HG03066 (cell line): Measurements from ENCODE around the gene GABRE.
"Not testable (repeated sequence)": the region's sequence is repeated elsewhere in the genome, so short reads cannot be mapped to it uniquely, and the experiment has no call there.

Experiments used
- ATAC-seq: cut with Tn5 transposase; IDR thresholded peaks from one replicate; pipeline ENCODE4 v1.9.1; 2021; ENCODE audit warnings: low read depth; ENCODE audit not compliant: unreplicated experiment

GABRE gene

GRCh38 chrX:151970661-151971060 is 3.8 kb downstream of the GABRE start:
- ATAC-seq, result no peak

GRCh38 chrX:151970027-151970426 is 4.4 kb downstream of the GABRE start:
- ATAC-seq, result no peak

GRCh38 chrX:151966236-151966635 is 8.2 kb downstream of the GABRE start:
- ATAC-seq, result no peak

GRCh38 chrX:151962034-151962433 is 12.4 kb downstream of the GABRE start:
- no peak for ATAC-seq

DNA sequence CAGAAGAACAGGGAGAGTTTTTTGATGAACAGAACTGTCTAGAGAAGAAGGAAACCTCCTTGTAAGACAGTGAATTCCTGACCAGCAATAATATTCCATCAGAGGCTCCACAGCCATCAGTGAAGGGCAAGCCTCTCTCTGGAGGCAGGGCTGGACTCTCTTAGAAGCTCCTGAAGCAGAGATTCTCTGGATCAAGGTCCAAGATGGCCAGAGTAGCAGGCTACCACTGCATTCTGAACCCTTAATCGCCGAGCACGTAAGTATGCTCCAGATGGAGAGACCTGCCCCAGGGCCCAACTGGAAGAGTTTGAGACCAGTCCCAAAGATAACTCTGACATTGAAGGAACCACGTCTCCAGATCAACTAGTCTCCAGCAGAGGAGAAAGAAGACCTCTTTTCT is 16.4 kb downstream of the GABRE start:
- no peak for ATAC-seq

DNA sequence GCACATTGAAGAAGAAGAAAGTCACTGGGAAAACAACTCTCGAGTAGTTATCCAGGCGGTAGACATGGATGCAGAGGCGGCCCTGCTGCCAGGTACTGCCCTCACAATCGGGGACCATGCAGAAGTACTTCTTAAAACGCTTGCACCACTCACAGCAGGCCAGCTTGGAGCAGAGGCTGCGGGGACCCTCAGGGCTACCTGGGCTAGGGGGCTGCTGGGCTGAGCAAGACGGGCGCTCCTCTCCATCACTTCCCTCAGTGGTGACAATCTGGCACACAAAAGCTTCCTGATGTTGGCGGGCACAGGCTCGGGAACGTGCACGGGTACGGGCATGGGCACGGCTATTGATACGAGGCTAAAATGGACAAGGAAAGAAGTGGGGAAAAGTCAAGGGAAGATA is 19.7 kb downstream of the GABRE start:
- no peak for ATAC-seq

DNA sequence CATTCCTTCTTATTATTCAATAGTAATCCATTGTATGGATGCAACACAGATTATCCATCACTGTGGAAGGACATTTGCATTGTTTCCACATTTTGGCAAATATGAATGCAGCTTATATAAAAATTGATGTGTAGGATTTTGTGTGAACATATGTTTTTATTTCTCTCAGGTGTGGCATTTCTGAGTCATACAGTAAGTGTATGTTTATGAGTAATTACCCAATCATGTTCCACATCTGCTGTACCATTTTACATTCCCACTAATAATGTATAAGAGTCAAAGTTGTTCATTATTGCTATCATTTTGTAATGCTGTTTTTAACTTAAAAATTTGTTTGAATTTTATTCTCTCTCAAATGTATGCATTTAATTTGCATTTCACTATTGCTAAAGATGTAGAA is 36.3 kb downstream of the GABRE start:
- no peak for ATAC-seq

- no peak for ATAC-seq
Observed at GRCh38 chrX:151935358-151935757, 39.1 kb downstream of the GABRE start.

- no peak for ATAC-seq
Observed at GRCh38 chrX:151929126-151929525, 45.4 kb downstream of the GABRE start.

GRCh38 chrX:151923648-151924047 is 50.8 kb downstream of the GABRE start:
- ATAC-seq, result no peak

DNA sequence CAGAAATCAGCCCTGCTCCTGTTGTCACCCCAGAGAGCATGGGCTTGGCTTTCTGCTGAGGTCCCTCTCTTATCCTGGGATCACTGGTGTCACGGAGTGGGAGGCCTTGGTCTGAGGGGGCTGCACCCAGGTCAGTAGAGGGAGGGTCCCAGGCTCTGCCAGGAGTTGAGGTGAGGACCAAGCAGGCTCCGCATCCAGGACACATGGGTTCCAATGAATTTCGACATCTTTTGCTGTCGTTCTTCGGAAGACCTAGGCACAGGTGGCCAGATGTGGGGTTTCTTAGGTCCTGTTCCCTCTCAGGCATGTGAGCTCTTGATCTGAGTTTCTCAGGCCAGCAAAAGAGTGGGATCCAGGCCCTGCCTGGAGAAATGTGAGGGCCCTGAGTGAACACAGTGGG is 51.8 kb downstream of the GABRE start:
- no peak for ATAC-seq

GRCh38 chrX:151921866-151922265 is 52.6 kb downstream of the GABRE start:
- no peak for ATAC-seq

DNA sequence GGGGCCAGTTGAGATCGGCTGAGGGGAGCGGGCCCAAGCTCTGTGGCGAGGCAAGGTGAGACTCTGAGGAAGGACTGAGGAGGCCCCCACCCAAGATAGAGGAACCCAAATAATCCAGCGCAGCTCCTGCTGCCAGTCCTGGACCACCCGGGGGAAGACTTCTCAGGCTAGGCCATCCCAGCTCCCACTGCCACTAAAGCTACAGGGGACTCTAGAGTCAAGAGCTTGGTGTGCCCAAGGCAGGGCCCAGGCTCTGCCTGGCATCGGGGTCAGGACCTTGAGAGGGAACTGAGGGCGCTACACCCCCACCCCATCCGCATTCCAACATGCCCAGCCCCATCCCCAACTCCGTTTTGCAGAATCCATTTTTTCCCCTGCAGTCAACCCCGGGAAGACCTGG is 53.2 kb downstream of the GABRE start:
- no peak for ATAC-seq

DNA sequence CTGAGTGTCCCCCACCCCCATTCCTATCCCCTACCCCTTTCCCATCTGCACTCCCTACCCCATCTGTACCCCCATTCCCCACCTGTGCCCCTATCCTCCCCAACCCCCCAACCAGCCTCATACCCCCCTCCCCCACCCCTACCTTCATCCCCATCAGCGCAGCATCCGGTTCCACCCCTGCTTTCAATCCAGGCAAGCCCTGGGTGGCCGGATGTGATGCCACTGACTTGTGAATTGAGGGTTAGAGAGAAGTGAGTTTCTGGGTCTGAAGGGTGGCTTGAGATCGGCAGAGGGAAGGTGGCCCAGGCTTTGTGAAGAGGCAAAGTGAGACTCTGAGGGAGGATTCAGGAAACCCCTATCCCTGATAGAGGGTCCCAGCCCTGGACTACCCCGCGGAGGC is 53.9 kb downstream of the GABRE start:
- no peak for ATAC-seq

- ATAC-seq, result no peak
Observed at GRCh38 chrX:151920101-151920500, 54.4 kb downstream of the GABRE start.

DNA sequence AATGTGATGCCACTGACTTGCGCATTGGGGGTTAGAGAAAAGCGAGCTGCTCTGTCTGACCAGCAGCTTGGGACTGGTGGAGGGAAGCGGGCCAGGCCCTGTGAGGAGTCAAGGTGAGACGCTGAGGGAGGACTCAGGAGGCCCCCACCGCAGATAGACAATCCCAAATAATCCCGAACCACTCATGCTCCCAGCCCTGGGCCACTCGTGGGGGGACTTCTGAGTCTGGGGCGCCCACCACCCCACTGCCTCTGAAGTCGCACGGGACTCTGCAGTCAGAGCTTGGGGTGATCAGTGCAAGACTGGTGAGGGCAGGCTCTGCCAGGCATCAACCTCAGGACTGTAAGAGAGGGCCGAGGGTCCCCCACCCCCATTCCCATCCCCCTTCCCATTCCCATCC is 54.9 kb downstream of the GABRE start:
- ATAC-seq, result no peak

- ATAC-seq, result not testable (repeated sequence)
Observed at GRCh38 chrX:151918736-151919135, 55.7 kb downstream of the GABRE start.

DNA sequence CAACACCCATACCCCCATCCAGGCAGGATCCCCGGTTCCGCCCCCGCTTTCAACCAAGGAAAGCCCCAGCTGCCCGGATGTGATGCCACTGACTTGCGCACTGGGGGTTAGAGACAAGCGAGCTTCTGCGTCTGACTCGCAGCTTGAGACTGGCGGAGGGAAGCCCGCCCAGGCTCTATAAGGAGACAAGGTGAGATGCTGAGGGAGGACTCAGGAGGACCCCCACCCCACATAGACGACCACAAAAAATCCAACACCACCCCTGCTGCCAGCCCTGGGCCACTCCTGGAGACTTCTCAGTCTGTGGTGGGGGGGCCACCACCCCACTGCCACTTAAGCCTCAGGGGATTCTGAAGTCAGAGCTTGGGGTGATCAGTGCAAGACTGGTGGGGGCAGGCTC is 61.7 kb downstream of the GABRE start, which contains the start of gene MAGEA4:
MAGEA4 (plus strand) TSS at position 110 of the 400 bp plus-strand sequence. CDS start 10,776 bp downstream, outside the sequence.
- no peak for ATAC-seq

DNA sequence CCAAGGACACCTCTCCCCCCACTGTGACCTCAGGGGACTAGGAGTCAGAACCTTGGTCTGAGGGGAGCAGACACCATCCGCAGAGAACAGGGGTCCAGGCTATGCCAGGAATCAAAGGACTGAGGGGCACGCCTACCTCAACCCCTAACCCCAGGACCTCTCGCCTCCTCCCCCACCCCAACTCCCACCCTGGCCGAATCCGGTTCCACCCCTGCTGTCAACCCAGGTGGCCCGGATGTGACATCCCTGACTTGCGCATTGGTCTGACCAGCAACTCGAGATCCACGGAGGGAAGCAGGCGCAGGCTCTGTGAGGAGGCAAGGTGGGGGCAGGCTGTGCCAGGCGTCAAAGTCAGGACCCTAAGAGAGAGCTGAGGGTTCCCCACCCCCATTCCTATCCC is 62.3 kb downstream of the GABRE start:
- no peak for ATAC-seq

- ATAC-seq, result no peak
Observed at GRCh38 chrX:151904989-151905388, 69.5 kb downstream of the GABRE start.
